Measurements from ENCODE around the gene RALGAPA1.
"Not testable (repeated sequence)": the region's sequence is repeated elsewhere in the genome, so short reads cannot be mapped to it uniquely, and the experiment has no call there.

RALGAPA1 gene

GRCh38 chr14:35695647-35696046 lies 113.4 kb downstream of the RALGAPA1 start:
- Histone ChIP-seq H3K4me1 (no peaks in the 10 kb centered on the region), H3K9me3 (no peaks in the 10 kb centered on the region), H3K36me3 (no peaks in the 10 kb centered on the region), H3K27ac (no peak overlapping the region), H3K27me3 (no peaks in the 10 kb centered on the region), H3K4me3 (no peak overlapping the region)
- no peak for TF ChIP-seq CTCF (IDR thresholded peaks at IDR 0.05)
- intact Hi-C loops (cut with DNase I; ENCODE audit: low total_unique reads): no loop called here
- no peak for DNase-seq

- intact Hi-C loops (cut with DNase I; ENCODE audit: low total_unique reads): no loop called here
- H3K36me3 ChIP-seq: peaks cover 0 to 3% (median 0%) of the 10 kb centered on the region in 3 donors
- H3K4me1 ChIP-seq: no peaks in the 10 kb centered on the region
- H3K27ac ChIP-seq: no peak overlapping the region
- DNase-seq: no peak
- TF ChIP-seq CTCF (IDR thresholded peaks at IDR 0.05): no peak
- H3K27me3 ChIP-seq: no peaks in the 10 kb centered on the region
- no peaks in the 10 kb centered on the region for H3K9me3 ChIP-seq
- no peak overlapping the region for H3K4me3 ChIP-seq
Observed at GRCh38 chr14:35695072-35695471, 114.0 kb downstream of the RALGAPA1 start.

- no peak for DNase-seq
- Histone ChIP-seq H3K4me3 (no peak overlapping the region), H3K27me3 (no peaks in the 10 kb centered on the region), H3K36me3 (peaks cover 19 to 31% (median 27%) of the 10 kb centered on the region in 3 donors), H3K4me1 (no peaks in the 10 kb centered on the region), H3K27ac (no peak overlapping the region), H3K9me3 (no peaks in the 10 kb centered on the region)
- no peak for TF ChIP-seq CTCF (IDR thresholded peaks at IDR 0.05)
- intact Hi-C loops (cut with DNase I; ENCODE audit: low total_unique reads): no loop called here
Observed at GRCh38 chr14:35689000-35689460, 120.1 kb downstream of the RALGAPA1 start.

- H3K27me3 ChIP-seq: no peaks in the 10 kb centered on the region
- peaks cover 26 to 37% (median 34%) of the 10 kb centered on the region in 3 donors for H3K36me3 ChIP-seq
- no peak overlapping the region for H3K4me3 ChIP-seq
- TF ChIP-seq CTCF (IDR thresholded peaks at IDR 0.05): no peak
- intact Hi-C loops (cut with DNase I; ENCODE audit: low total_unique reads): no loop called here
- no peaks in the 10 kb centered on the region for H3K9me3 ChIP-seq
- DNase-seq: no peak
- no peak overlapping the region for H3K27ac ChIP-seq
- H3K4me1 ChIP-seq: no peaks in the 10 kb centered on the region
Observed at GRCh38 chr14:35688126-35688826, 120.8 kb downstream of the RALGAPA1 start.

- peak; percentile 50 to 59 for TF ChIP-seq CTCF (IDR thresholded peaks at IDR 0.05)
- intact Hi-C loops (cut with DNase I; ENCODE audit: low total_unique reads): no loop called here
- Histone ChIP-seq H3K27ac (no peak overlapping the region), H3K36me3 (peaks cover 34 to 46% (median 40%) of the 10 kb centered on the region in 3 donors), H3K4me3 (no peak overlapping the region), H3K27me3 (no peaks in the 10 kb centered on the region), H3K4me1 (no peaks in the 10 kb centered on the region), H3K9me3 (no peaks in the 10 kb centered on the region)
- no peak for DNase-seq
Observed at GRCh38 chr14:35687335-35687939, 121.7 kb downstream of the RALGAPA1 start.

GRCh38 chr14:35683688-35684087 lies 125.4 kb downstream of the RALGAPA1 start:
- intact Hi-C loops (cut with DNase I; ENCODE audit: low total_unique reads); H3K9me3 ChIP-seq; H3K27ac ChIP-seq; H3K4me1 ChIP-seq; H3K4me3 ChIP-seq; H3K27me3 ChIP-seq; DNase-seq: not testable (repeated sequence)
- peaks cover 35 to 48% (median 40%) of the 10 kb centered on the region in 3 donors for H3K36me3 ChIP-seq

All from tibial artery (tissue), 4 donors.